GM03348 (cell line): ENCODE data around the gene ATG4D.

Source experiments
- DNase-seq: peaks from one replicate; pipeline ENCODE4 v3.0.0; 2012; ENCODE audit warnings: low spot score

ATG4D gene

DNA sequence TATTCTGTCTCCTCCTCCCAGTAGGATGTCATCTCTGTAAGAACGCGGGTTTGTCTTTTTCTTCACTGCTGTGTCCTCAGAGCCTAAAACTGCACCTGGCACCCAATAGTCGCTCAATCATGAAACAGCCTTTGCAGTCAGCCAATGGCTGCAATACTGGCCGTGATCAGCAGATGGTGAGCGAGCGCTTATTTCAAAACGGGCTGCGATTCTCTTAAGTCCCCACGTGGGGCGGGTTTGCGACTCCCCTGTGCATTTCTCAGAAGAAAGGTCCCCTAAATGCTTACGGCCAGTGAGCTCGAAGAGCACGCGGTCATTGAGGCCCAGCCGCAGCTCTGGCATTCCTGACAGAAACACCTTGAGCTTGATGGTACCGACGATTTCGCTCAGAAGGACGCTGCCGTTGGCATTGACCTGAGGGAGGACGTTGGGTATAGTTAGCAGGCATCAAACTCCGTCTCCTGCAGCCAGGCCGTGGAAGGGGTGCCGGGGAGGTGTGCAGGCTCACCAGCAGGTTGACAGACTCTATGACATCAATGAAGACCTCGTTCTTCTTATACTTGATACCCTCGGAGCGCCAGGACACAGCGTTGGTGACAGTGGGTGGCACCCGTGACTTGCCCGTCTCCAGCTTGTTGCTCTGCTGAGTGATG is 37.4 kb downstream of the ATG4D start:
- peak; percentile 87 for DNase-seq

DNA sequence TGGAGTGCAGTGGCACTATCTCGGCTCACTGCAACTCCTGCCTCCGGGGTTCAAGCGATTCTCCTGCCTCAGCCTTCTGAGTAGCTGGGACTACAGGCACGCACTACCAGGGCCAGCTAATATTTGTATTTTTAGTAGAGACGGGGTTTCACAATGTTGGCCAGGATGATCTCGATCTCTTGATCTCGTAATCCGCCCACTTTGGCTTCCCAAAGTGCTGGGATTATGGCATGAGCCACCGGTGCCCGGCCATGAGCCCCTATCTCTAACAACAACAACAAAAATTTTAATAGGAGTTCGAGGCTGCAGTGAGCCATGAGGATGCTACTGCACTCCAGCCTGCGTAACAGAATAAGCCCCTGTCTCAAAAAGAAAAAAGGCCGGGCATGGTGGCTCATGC is 38.4 kb downstream of the ATG4D start:
- no peak for DNase-seq

DNA sequence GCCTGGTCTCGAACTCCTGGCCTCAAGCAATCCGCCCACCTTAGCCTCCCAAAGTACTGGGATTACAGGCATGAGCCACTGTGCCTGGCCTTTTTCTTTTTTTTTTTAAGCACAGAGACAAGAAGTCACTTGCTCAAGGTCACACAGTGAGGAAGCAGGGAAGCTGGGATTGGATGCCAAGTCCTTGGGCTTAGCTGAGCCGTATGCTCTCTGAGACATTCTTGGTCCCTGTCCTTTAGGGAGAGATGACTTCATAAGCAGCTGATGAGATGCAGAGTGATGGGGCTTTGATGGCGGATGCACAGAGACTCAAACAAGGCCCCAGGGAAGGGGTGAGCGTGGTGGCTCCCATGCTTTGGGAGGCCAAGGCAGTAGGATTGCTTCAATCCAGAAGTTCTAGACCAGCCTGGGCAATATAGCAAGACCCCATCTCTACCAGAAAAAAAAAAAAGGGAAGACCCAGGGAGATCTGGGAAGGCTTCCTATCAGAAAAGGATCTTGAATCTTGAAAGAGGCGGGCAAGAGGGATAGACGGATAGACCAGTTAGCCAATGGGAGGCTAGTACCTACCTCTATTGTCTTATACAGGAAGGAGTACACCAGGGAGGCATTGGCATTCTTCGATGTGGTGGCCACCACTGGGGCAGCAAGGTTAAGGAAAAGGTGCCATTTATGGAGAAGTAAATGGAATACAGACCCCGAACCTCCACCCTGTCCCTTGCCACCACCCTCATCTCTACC is 39.5 kb downstream of the ATG4D start:
- DNase-seq: no peak

DNA sequence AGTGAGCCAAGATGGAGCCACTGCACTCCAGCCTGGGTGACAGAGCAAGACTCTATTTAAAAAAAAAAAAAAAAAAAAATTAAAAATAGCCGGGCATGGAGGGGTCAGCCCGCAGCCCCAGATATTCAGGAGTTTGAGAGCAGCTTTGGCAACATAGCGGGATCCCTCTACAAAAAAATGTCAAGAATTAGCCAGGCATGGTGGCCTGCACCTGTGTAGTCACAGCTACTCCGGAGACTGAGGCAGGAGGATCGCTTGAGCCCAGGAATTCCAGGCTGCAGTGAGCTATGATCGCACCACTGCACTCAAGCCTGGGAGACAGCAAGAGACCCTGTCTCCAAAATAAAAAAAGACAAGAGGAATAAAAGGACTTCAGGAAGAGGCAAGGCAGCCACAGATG is 42.7 kb downstream of the ATG4D start:
- DNase-seq: no peak

DNA sequence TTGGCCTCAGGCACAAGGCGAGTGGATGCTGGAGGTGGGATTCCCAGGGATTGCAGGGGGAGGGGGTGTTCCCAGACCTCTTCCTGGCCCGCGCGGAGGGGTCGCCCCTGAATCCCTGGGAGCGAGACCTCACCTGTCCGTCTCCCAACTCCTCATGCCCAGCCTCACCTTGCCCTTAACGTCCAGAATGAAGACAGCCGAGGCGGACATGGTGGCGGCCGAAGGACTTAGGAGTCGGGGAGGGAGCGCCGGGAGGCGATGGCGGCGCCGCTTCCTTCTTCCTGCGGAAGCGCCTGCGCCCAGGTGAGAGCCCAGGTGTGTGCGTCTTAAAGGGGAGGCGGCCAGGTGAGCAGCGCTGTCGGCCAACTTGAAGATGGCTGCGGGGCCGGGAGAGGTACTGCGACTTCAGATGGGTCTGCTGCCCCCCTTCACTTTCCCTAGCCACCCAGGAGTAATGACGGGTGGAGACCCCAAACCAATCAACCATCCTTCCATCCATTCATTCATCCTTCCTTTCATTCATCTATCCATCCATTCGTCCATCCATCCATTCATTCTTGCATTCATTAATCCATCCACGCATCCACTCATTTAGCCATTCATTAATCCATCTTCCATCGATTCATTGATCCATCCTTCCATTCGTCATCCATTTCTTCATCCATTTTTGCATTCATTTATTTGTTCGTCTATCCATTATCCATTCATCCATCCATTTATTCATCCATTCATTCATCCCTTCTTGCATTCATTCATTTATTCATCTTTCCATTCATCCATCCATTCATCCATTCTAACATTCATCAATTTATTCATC is 43.5 kb downstream of the ATG4D start, which contains the start of gene AP1M2:
TSS of gene AP1M2 (minus strand) at position 291 of the 817 bp plus-strand sequence. CDS start at position 210, 81 bp downstream.
- DNase-seq: no peak

DNA sequence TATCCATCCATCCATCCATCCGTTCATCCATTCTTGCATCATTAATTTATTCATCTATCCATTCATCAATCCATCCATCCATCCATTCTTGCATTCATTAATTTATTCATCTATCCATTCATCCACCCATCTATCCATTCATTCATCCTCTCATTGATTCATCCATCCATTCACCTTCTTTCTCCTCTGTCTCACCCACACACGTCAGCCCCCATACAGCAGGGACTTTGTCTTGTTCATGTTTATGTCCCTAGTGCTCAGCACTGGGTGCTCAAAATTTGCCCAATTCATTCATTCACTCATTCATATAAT is 44.1 kb downstream of the ATG4D start:
- DNase-seq: no peak

DNA sequence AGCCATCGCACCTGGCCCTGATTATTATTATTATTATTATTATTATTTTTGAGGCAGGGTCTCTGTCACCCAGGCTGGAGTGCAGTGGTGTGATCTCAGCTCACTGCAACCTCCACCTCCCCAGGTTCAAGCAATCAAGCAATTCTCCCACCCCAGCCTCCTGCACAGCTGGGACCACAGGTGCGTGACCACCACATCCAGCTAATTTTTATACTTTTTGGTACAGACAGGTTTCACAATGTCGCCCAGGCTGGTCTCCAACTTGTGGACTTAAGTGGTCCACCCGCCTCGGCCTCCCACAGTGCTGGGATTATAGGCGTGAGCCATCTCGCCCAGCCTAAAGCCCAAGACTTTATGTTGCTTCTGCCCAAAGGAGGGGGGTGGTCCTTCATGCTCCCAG is 49.4 kb downstream of the ATG4D start:
- no peak for DNase-seq

DNA sequence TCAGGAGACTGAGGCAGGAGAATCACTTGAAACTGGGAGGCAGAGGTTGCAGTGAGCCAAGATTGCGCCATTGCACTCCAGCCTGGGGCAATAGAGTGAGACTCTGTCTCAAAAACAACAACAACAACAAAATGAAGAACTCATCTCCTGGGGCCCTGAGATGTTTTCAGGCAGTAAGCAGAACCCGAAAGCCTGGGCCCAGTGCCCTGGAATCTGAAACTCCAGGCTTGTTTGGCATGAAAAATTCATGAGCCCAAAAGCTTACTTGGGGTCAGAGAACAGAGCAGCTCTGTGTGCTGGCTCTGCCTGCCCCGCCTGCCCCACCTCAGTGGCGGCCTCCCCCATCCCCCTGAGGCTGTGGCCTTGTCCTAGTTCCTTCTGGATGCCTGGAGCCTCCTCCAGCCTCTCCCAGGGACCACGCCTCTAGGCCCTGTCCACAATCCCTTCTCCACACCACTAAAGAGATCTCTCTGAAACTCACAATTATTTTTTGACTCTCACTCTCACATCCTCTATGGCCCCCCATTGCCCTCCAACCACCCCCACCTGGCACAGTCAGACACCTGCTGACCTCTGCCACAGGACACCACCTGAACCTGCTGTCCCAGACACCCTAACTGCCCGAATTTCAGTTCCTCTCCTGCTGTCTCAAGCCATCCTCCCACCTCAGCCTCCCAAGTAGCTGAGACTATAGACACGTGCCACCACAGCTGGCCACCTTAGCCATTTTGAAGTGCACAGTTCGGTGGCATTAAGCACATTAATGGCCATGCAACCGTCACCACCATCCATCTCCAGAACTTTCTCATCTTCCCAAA is 50.3 kb downstream of the ATG4D start:
- peak; percentile 43 for DNase-seq

DNA sequence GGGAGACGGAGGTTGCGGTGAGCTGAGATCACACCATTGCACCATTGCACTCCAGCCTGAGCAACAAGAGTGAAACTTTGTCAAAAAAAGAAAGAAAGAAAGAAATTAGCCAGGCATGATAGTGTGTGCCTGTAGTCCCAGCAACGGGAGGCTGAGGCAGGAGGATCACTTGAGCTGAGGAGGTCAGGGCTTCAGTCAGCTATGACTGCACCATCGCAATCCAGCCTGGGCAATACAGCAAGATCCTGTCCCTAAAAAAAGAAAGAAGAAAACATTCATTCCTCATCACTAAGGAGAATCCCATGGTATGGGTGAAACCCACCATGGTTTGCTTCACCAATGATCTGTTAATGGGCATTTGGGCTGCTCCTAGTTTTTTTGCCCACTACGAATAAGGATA is 56.4 kb downstream of the ATG4D start:
- no peak for DNase-seq

DNA sequence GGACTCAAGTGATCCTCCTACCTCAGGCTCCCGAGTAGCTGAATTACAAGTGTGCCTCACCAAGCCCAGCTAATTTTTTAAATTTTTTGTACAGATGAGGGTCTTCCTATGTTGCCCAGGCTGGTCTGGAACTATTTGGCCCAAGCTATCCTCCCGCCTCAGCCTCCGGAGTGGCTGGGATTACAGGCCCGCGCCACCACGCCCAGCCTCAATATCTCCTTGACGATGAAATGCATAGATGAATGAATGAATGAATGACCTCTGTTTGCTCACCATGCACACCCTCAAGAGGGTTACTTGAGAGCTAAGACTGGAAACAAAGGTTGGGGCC is 58.3 kb downstream of the ATG4D start:
- DNase-seq: no peak

DNA sequence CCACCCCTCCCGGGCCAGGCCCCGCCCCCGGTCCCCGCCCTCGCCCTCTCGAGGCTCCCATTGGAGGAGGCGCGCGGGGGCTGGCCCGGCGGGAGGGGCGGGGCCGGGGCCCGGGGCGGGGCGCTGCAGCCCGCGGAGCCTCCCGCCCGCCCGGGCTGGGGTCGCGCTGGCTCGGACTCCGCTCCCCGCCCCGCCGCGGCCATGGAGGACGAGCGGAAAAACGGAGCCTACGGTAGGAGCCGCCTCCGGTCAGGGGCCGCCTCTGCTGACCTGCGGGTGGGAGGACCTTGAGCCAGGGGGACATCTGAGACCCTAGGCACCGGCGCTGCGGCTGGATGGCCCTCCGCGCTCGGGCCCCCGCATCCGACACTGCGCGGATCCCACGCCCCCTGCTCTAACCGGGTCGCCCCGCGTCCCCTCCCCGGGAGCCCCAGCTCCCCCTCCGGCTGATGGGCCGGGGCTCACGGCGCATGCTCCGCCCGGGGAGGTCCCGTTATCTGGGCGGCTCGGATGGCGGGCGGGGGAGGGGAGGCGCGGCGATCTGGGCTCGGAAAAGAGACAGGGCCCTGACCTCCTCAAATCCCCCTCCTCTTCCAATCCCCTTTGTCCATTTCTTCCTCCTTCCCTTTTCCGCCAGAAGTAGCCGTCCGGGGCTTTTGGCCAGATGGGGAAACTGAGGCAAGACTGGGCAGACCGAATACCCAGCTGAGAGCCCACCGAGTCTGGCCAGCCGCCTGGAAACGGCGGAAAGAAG is 58.8 kb downstream of the ATG4D start:
- peak; percentile 99 for DNase-seq
